ENCODE measurements around the gene FOXP4.
"Not testable (repeated sequence)": the region's sequence is repeated elsewhere in the genome, so short reads cannot be mapped to it uniquely, and the experiment has no call there.

The FOXP4 gene

DNA sequence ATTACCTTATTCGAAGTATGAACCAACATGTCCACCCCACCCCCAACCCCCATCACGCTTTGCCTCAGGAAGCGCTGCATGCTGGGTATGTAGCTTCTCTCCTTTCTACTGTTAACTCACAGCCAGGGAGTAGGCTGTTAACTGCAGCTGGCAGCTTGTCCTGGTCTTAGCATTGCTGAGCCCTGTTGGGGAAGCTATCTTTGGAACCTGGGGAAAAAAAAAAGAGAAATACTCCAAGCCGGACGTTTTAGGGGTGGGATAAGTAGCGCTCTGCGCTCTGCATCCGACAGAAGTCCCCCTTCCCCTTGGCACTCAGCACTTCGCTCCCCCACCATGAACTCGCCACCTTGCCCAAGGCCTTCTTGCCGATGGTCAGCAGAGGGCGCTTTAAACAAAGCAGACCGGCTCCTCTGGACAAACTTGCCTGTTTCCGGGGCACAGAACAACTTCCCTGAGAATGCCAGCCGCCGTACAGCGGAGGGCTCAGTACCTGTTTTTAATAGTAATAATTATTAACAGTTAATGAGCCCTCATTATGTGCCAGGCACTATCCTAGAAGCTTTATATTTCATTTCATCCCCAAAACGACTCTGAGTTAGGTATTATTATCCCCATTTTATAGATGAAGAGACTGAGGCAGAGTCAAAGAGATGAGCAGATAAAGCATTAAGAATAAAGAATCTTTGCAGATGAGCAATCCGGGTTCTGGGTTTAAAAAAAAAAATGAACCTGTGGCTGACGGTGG lies 56.9 kb downstream of the FOXP4 start:
- peak; percentile 77 for DNase-seq

DNA sequence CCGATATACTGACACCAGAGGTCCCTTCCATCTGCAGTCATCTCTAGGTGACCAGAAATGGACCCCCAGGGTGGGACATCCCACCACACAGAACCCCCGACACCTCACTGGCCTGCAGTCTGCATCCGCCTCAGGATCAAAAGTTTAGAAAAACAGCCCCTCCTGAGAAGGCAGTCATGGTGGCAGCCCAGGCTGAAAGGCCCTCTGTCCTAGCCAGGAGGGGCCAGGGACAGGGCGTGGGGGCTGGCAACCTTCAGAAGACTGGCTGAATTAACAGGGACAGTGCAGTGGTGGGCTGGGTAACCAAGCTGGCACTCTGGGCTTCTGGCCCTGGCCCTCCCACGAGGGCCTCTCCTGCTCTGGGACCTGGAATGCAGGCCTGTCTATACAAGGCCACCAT lies 57.8 kb downstream of the FOXP4 start:
- DNase-seq = no peak

DNA sequence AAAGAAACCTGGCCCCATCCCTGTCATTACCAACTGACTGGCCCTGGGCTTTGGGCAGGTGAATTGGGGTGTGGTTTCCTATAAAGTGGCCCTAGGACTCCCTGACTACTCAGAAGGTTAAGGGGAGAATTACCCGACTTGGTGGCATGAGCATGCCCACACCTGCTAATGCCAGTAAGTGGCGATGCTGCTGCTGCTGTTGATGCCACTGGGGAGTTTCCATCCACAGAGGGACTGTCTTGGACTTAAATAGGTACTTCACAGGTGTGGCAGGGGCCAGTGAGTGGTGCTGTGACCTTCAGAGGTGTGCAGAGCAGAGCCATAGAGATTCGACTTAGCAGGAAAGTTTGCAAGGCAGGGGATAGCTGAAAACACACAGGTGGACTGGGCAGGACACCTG lies 59.5 kb downstream of the FOXP4 start:
- no peak for DNase-seq

DNA sequence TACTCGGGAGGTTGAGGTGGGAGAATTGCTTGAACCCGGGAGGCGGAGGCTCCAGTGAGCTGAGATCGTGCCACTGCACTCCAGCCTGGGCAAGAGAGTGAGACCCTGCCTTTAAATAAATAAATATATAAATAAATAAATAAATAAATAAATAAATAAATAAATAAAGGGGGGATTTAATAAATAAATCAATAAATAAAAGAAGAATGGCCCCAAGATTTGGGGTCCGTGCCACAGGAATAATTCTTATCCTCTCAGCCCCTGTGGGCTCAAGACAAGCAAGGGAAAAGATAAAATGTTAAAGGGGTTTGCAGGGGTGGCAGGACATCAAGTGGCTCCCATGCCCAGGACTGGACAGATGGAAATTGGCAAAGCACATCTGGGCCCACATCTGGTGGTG lies 60.9 kb downstream of the FOXP4 start:
- no peak for DNase-seq

DNA sequence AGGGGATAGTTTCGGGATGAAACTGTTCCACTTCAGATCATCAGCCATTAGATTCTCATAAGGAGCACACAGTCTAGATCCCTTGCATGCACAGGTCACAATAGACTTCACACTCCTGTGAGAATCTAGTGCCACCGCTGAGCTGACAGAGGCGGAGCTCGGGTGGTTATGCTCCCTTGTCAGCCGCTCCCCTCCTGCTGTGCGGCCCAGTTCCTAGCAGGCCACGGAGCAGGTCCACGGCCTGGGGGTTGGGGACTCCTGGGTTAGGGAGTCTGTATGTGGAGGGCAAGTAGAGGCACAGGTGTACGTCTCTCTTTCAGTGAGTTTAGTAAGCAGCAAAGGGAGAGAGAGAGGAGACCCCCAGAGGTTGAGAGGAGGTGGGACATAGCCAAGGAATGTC lies 61.6 kb downstream of the FOXP4 start:
- DNase-seq = no peak

DNA sequence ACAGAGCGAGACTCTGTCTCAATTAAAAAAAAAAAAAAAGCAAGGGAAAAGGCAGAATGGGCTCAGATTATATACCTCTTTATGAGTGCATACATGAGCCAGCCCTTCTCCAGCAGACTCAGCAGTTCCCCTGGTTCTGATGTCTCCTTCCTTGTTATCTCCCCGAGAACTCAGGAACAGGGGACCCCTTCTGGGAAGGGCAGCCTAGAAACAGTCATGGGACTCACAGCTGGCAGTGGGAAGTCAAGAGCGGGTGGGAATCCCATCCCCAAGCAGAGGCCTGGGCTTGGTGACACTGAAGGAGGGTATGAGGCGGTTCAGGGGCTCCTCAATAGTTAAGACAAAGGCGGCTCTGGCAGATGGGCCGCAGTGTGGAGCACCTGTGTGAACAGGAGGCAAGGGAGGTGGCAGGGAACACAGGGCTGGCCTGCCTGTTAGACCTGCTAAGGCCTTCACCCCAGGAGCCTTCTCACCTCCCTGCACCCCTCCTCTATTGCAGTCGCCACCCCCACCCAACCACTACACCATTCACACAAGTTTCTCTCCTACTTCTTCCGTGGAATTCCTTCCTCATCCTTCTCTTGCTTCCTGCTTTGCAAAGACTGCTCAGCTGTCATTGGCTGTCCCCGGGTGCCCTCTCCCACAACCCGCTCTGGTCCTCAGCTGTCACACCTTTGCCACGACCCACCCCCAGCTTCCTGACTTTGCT lies 62.4 kb downstream of the FOXP4 start:
- DNase-seq = no peak

DNA sequence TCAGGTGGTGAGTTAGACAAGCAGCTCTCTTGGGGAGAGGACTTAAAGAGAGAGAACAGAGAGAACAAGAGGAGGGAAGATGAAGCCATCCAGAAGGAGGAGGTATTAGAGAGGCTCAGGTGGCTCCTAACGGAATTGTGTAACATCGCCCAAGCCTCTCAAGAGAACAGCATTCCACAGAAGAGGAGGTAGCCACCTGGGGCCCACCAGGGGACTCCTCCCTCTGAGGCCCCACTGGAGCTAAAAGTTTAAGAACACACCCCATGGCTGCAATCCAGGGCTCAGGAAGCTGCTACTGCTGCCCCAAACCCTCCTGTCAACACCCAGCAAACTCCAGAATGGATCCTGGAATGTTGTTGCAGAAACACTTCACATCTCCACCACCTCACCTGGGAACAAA lies 68.5 kb downstream of the FOXP4 start:
- DNase-seq = no peak

DNA sequence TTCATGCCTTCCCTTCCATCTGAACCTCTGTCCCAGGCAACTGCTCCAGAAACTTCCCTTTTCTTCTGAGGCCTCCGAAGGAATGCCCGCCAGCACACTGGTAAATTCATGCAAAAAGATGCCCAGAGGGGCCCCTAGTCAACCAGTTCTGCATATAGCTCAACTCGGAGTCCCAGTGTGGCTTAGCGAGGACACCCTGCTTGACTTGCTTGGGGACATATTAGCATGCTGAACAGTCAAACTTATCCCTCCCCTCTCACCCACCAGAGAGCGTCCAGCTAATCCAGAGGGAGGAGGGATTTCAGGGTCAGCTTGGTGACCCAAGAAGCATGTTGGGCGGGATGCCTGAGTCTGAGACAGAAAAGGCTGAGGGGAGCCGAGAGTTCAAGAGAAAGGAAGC lies 69.1 kb downstream of the FOXP4 start:
- no peak for DNase-seq

DNA sequence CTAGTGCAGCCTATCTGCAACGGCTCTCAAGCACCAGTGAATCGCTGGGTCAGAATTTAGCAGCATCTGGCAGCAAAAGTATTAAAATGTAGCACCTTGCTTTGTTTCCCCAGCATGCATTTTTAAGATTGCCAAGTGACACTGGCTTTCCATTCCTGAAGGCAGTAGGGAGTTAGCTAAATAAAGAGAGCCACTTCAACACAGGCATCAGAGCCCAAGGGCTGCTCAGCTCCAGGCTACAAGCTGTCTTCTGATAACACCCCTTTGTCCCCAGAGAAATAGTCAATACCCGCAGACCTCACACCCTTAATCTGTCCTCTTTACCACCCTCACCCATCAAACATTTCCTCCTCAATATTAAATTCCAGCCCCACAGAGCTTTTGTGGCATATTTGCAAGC lies 72.4 kb downstream of the FOXP4 start:
- DNase-seq = no peak

DNA sequence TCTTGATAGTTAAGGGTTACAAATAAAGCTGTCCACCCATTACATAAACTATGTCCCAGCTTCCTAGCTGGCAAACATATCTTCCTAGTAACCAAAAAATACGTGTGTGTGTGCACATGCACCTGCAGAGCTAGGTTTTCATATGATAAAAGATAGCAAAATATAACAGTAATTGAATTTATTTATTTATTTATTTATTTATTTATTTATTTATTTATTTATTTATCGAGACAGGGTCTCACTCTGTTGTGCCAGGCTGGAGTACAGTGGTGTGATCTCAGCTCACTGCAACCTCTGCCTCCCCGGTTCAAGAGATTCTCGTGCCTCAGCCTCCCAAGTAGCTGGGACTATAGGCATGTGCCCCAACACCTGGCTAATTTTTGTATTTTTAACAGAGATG lies 73.0 kb downstream of the FOXP4 start:
- not testable (repeated sequence) for DNase-seq

DNA sequence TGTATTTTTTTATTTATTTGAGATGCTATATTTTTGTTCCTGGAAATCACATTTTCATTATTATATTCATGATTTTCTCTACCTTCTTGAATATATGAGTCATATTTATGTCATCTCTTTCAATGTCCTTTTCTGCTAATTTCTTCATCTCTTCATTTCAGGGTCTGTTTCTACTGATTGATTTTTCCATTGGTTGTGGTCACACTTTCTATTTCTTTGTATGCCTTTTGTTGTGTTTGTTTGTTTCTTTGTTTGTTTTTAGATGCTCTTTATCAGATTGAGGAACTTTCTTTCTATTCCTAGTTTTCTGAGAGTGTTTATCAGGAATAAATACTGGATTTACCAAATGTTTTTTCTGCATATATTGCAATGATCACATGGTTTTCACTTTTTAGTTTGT lies 75.2 kb downstream of the FOXP4 start:
- DNase-seq = no peak

DNA sequence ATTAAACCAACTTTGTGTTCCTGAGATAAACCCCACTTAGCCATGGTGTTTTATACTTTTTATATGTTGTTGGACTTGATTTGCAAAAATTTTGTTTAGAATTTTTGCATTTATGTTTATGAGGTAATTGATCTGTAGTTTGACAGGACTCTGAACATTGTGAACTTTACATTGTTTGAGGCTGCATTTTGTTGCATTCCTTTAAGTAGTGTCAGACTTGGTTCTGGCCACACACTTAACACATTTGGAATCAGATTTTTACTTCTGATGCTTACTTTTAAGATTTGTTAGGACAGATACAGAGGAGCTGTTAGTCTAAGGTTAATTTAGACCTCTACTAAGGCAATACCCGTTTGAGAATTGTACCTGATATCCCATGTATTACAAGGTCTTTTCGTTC lies 75.6 kb downstream of the FOXP4 start:
- no peak for DNase-seq

DNA sequence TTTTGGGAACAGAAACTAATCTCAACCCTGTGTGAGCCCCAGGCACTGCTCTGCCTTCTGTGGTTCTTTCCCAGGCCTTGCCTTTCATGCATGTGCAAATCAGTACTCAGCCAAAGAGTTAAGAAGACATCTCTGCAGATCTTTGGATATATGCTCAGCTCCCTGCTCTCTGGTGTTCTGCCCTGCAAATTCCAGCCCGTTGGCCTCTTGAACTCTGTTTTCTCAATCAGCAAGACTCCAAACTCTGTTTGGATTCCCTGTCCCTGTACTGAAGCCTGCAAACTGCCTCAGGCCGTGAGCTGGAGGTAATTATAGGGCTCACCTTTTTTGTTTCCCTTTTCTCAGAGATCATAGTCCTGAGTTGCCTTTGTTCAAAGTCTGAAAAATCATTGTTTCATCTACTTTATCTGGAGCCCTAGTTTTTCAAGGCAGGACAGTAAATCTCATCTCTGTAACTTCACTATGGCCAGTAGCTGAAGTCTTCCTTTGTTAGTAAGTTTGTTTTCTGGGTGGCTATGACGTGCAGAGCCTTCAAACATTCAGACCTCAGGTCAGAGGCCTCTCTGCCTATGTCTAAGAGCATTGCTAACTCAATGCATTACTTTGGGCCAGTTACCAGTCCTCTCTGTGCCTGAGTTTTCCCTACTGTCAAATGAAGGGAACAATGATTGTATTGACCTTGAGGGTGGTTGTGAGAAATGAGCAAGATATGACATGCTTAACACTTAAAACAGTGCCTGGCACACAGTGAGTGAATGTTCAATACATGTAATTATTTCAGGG lies 76.2 kb downstream of the FOXP4 start:
- no peak for DNase-seq

DNA sequence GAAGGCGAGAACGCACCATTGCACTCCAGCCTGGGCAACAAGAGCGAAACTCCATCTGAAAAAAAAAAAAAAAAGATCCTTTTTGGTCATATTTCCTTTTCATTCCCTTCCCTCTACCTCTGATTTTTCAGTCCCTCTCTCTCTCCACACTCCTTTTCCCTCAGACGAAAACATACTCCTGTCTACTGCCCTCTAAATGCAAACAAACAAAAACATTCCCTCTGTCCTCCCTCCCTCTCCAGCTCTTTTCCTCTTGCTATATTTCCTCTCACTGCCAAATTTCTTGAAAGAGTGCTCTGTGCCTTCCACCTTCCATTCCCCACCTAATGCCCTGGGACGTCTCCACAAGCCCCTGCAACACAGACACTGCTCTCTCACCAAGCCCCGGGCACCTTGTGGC lies 77.1 kb downstream of the FOXP4 start:
- no peak for DNase-seq

DNA sequence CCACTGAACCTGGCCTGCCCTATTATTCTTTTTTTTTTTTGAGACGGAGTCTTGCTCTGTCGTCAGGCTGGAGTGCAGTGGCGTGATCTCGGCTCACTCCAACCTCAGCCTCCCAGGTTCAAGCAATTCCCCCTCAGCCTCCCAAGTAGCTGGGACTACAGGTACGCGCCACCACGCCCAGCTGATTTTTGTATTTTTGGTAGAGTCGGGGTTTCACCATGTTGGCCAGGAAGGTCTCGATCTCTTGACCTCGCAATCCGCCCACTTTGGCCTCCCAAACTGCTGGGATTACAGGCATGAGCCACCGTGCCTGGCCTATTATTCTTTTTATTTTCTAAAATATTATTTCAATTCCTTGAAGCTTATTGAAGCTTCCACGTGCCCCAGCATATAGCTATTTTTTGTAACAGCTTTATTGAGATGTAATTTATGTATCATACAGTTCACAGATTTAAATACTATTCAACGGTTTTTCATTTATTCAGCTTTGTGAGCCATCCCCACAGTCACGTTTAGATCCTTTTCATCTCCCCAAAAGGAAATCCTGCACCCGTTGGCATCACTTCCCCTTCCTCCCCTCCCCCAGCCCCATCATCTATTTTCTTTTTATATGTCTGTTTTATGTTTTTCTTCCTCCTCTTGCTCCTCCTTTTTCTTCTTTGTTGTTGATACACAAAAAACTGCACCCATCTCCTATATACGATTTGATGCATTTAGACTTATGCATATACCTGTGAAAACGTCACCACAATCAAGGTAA lies 78.6 kb downstream of the FOXP4 start:
- DNase-seq = no peak

DNA sequence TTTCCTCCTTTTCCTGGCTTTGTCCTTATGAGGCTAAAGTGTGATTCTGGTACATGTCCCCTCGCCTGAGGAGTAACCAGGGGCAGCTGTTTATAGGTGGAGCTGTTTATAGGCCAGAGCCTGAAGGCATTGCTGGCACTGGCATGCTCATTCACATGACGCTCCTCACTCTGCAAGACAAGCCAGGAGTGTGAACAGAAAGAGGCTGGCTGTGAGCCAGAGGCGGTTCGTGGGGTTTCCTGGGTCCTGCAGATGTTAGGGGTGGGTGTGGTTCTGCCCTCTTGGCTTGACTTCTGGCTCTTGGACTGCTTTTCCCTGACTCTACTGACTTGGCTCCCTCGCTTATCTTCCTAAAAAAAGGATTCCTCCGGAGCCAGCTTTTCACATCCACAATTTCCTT lies 79.3 kb downstream of the FOXP4 start:
- DNase-seq = peak; percentile 4

DNA sequence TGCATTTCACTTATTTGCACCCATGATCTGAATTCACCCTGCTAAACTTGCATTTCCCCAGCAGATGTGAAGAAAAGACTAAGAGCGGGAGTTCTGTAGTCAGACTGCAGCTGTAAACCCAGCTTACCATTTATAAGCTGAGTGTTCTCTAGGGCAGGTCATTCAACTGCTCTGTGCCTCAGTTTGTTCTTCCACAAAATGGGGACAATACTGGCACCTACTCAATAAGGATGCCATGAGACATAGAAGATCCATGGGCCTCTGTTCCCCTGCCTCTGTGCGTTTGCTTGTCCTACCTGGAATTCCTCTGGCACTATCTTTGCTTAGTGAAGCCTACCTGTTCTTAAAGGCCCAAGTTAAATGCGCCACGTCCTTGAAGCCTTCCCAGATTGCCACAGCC lies 79.8 kb downstream of the FOXP4 start:
- no peak for DNase-seq

DNA sequence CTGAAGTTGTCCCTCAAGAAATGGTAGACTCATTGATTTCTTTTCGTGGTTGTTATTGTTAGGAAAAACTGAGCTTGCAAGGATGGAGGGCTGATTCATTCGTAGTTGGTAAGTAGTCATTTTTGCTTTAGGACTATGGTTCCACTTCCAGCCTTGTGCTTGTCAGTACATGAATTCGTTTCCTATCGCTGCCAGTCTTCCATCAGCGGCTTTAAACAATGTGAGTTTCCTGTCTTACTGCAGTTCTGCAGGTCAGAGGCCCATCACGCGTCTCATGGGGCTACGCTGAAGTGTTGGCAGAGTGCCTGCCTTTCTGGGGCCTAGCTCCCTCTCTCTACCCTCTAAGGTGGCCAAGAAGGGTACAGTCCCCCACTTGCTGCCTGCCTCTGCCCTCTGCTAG lies 80.7 kb downstream of the FOXP4 start:
- no peak for DNase-seq

DNA sequence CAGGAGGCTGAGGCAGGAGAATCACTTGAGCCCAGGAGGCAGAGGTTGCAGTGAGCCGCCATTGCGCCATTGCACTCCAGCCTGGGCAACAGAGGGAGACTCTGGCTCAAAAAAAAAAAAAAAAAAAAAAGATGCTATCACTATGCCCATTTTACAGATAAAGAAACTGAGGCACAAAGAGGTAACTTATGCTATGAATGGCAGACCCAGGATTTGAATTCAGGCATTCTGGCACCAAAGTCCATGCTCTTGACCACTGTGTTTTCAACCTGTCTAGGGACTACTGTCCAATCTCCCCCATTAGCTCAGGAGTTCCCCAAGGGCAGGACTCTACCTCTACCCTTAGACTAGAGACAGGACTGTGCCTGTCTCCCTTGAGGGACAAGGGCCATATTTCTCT lies 82.9 kb downstream of the FOXP4 start:
- DNase-seq = no peak

DNA sequence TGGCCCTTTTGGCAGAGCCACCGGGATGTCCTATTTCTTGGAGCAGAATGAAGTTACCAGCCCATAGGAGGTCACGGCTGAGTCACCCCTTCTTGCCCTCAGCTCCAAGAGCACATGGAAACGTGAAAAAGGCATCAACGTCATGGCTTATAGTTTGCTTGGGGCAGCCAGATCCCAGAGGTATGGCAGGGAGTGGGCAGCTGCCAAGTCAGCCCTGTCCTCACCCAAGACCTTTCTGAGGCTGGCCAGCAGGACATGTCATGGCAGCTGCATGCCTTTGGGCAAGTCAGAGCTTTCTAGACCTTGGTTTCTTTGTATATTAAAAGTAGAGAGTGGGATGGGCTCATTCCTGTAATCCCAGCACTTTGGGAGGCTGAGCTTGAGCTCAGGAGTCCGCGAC lies 83.9 kb downstream of the FOXP4 start:
- DNase-seq = no peak

DNA sequence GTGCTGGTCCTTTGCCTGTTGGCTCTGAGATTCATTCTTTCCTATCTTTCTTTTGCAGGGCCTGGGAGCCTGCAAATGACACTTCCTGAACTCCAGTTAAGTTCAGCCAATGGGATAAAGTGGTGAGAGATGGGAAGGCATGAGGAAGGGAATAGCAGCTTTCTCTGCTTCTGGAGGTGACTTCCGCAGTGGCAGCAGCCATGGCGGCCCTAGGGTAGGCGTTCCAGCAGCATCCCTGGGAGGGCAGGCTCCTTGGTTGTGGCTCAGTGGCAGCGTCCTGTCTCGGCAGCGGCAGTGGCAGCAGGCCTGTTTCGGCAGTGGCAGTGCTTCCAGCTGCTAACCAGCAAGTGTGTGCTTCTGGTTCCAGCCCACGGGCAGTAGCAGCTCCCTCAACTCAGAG lies 84.8 kb downstream of the FOXP4 start:
- no peak for DNase-seq

DNA sequence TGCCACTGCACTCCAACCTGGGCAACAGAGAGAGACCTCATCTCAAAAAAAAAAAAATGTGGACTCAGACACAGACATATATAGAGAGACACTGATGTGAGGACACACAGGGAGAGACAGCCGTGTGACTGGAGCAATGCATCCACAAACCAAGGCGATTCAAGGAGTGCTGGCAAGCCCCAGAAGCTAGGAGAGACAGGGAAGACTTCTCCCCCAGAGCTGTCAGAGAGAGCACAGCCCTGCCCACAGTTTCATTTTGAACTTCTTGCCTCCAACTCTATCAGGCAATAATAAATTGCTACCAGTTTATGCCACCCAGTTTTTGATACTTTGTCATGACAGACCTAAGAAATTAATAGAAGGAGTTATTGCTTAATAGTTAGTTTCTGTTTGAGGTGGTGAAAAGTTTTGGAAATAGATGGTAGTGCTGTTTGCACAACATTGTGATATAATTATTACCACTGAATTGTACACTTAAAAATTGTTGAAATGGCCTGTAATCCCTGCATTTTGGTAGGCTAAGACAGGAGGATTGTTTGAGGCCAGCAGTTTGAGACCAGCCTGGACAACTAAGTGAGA lies 87.0 kb downstream of the FOXP4 start:
- no peak for DNase-seq

DNA sequence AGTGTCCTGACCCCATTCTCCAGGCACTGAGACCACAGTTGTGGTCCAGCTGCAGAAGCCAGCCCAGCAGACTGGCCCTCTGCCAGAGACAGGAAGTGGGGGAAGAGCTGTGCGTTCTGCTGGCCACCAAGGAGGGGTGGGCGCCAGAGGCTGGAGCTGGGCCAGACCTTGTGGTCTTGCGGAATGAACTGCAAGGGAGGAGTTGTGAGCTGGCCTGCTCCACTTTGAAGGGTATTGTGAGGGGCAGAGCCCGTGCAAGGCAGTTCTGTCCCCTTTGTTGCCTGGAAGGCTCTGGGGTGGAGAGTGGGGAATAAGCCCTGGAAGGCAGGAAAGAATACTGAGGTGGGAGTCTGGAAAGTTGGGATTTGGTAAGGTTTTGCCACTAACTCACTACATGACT lies 88.5 kb downstream of the FOXP4 start:
- no peak for DNase-seq
